ENCODE measurements around the gene PLXNA4. TPM values are rescaled to one million over a fixed set of nuclear protein-coding genes. Genes with fewer than 3 reads are reported as not detected.

Gene PLXNA4
- total RNA-seq, 1 experiment from 2014 or later: not detected

- no TSS peak for BruUV-seq (replicated peaks)
- no peaks in the 10 kb centered on the region for H3K4me1 ChIP-seq (ENCODE audit: control insufficient read depth in 1 of 2, insufficient read depth in 2 of 2, low read length in 2 of 2)
- ChIA-PET POLR2A (no interaction called here), RAD21 (ENCODE audit: low non-redundant PET in 1 of 2, low total read pairs in 2 of 2, uncharacterized antibody in 2 of 2, unreplicated experiment in 2 of 2) (no interaction called here), CTCF (no interaction called here)
- ATAC-seq (no peak), DNase-seq (ENCODE audit: low read depth, low spot score) (no peak)
- no peaks in the 10 kb centered on the region for H3K9me3 ChIP-seq (ENCODE audit: control insufficient read depth in 1 of 2, insufficient read depth in 1 of 2, low read depth in 1 of 2, low read length in 2 of 2)
- no peaks in the 10 kb centered on the region for H3K9me2 ChIP-seq (ENCODE audit: insufficient read depth)
- H4K20me1 ChIP-seq (ENCODE audit: insufficient read depth): no peaks in the 10 kb centered on the region
- no peak overlapping the region for H3K27ac ChIP-seq (ENCODE audit: low read depth, low read length)
- no peak overlapping the region for H3K9ac ChIP-seq (ENCODE audit: low read length)
- H3K4me2 ChIP-seq (ENCODE audit: low read length): no peak overlapping the region
- TF ChIP-seq ZBTB33 (IDR thresholded peaks at IDR 0.05; ENCODE audit: extremely low read depth, insufficient replicate concordance, low read length) (no peak), ZFX (IDR thresholded peaks at IDR 0.05) (no peak), CTCF (IDR thresholded peaks at IDR 0.05 in 2 of 3, conservative IDR thresholded peaks at IDR 0.05 in 1 of 3; ENCODE audit: borderline replicate concordance in 1 of 3, insufficient read depth in 1 of 3, low read depth in 2 of 3, low read length in 2 of 3) (no peak), POLR2AphosphoS5 (IDR thresholded peaks at IDR 0.05; ENCODE audit: low read depth, low read length) (no peak), SRF (IDR thresholded peaks at IDR 0.05; ENCODE audit: low read depth) (no peak), RAD21 (IDR thresholded peaks at IDR 0.05; ENCODE audit: low read depth) (no peak), EZH2 (IDR thresholded peaks at IDR 0.05) (no peak), TCF7L2 (IDR thresholded peaks at IDR 0.05; ENCODE audit: borderline replicate concordance, extremely low read depth, insufficient read depth, insufficient read length) (no peak), CEBPB (IDR thresholded peaks at IDR 0.05; ENCODE audit: low read depth) (no peak), CBX3 (IDR thresholded peaks at IDR 0.05; ENCODE audit: low read depth) (no peak), FOSL1 (IDR thresholded peaks at IDR 0.05; ENCODE audit: low read depth) (no peak), ELF1 (IDR thresholded peaks at IDR 0.05; ENCODE audit: borderline replicate concordance, low read depth) (no peak), SIN3A (IDR thresholded peaks at IDR 0.05; ENCODE audit: low read depth) (no peak), REST (IDR thresholded peaks at IDR 0.05; ENCODE audit: low read depth) (no peak), EZH2phosphoT487 (IDR thresholded peaks at IDR 0.05; ENCODE audit: borderline replicate concordance) (no peak), MAX (IDR thresholded peaks at IDR 0.05) (no peak), YY1 (IDR thresholded peaks at IDR 0.05; ENCODE audit: extremely low read depth, insufficient replicate concordance, low read depth, low read length) (no peak), JUND (IDR thresholded peaks at IDR 0.05) (no peak), SP1 (IDR thresholded peaks at IDR 0.05; ENCODE audit: low read depth) (no peak), ZNF274 (IDR thresholded peaks at IDR 0.05; ENCODE audit: low read depth, low read length) (no peak)
- H2AFZ ChIP-seq (ENCODE audit: low read depth, low read length, poor library complexity, severe bottlenecking): no peak overlapping the region
- no peaks in the 10 kb centered on the region for H3K79me2 ChIP-seq (ENCODE audit: insufficient read depth, low read length)
- H3K36me3 ChIP-seq (ENCODE audit: control insufficient read depth in 1 of 2, insufficient read depth in 2 of 2, low read length in 2 of 2): no peaks in the 10 kb centered on the region
- H3K27me3 ChIP-seq (ENCODE audit: insufficient read depth, low read length): peaks cover 52% of the 10 kb centered on the region
- H3K4me3 ChIP-seq (replicated peaks in 1 of 2; ENCODE audit: low read depth in 1 of 2, low read length in 2 of 2): no peak overlapping the region
- intact Hi-C loops (cut with micrococcal nuclease): no loop called here
Measured at GRCh38 chr7:132380059-132380458, 196.2 kb downstream of the PLXNA4 start.
